ENCODE results near the gene ARID3A.

ARID3A gene

GRCh38 chr19:950352-951066, 24.7 kb downstream of the ARID3A start:
- no peak for DNase-seq
- Mint-ChIP-seq H3K27me3 (ENCODE audit: low read depth, poor library complexity) (peaks cover 2% of the 10 kb centered on the region), H3K36me3 (ENCODE audit: low read depth) (peaks cover 7% of the 10 kb centered on the region), H3K4me1 (peaks cover 32% of the 10 kb centered on the region), H3K4me3 (no peak overlapping the region), H3K9me3 (no peaks in the 10 kb centered on the region), H3K27ac (peak overlapping the region; percentile 96)
- no peak for TF ChIP-seq CTCF (IDR thresholded peaks at IDR 0.05)

- Mint-ChIP-seq H3K9me3 (no peaks in the 10 kb centered on the region), H3K4me3 (peak overlapping the region; percentile 18)
These were observed 26.3 kb downstream of the ARID3A start for GRCh38 chr19:952049-952679.

GRCh38 chr19:952680-953444, 27.0 kb downstream of the ARID3A start:
- no peaks in the 10 kb centered on the region for H3K9me3 Mint-ChIP-seq
- H3K27ac Mint-ChIP-seq: no peak overlapping the region
- H3K4me1 Mint-ChIP-seq: peaks cover 50% of the 10 kb centered on the region
- no peak for DNase-seq
- no peak for TF ChIP-seq CTCF (IDR thresholded peaks at IDR 0.05)
- no peaks in the 10 kb centered on the region for H3K36me3 Mint-ChIP-seq (ENCODE audit: low read depth)
- peak overlapping the region; percentile 23 for H3K4me3 Mint-ChIP-seq
- no peaks in the 10 kb centered on the region for H3K27me3 Mint-ChIP-seq (ENCODE audit: low read depth, poor library complexity)

More at GRCh38 chr19:952049-952679, 26.3 kb downstream of the ARID3A start:
- Mint-ChIP-seq H3K27me3 (ENCODE audit: low read depth, poor library complexity) (no peaks in the 10 kb centered on the region), H3K27ac (no peak overlapping the region), H3K4me1 (peaks cover 44% of the 10 kb centered on the region), H3K36me3 (ENCODE audit: low read depth) (peaks cover 4% of the 10 kb centered on the region)
- TF ChIP-seq CTCF (IDR thresholded peaks at IDR 0.05): no peak
- no peak for DNase-seq

- no peak for TF ChIP-seq CTCF (IDR thresholded peaks at IDR 0.05)
- Mint-ChIP-seq H3K27me3 (ENCODE audit: low read depth, poor library complexity) (no peaks in the 10 kb centered on the region), H3K27ac (peak overlapping the region; percentile 93)
These were observed 27.8 kb downstream of the ARID3A start for GRCh38 chr19:953445-954271.

GRCh38 chr19:954272-954671, 28.4 kb downstream of the ARID3A start:
- Mint-ChIP-seq H3K36me3 (ENCODE audit: low read depth) (peaks cover 5% of the 10 kb centered on the region), H3K27me3 (ENCODE audit: low read depth, poor library complexity) (no peaks in the 10 kb centered on the region), H3K9me3 (no peaks in the 10 kb centered on the region), H3K27ac (peak overlapping the region; percentile 78), H3K4me1 (peaks cover 61% of the 10 kb centered on the region), H3K4me3 (no peak overlapping the region)
- TF ChIP-seq CTCF (IDR thresholded peaks at IDR 0.05): no peak
- no peak for DNase-seq

More at GRCh38 chr19:953445-954271, 27.8 kb downstream of the ARID3A start:
- Mint-ChIP-seq H3K4me1 (peaks cover 55% of the 10 kb centered on the region), H3K9me3 (no peaks in the 10 kb centered on the region), H3K4me3 (peak overlapping the region; percentile 52), H3K36me3 (ENCODE audit: low read depth) (peaks cover under 1% of the 10 kb centered on the region)
- DNase-seq: peak; percentile 28
